GM23338 (cell line): ENCODE results near the gene OPTC.

ENCODE experiments used
- CREB1 ChIP-seq: fragments of 250-450 bp; sonication (Bioruptor Pico); IDR thresholded peaks from 2 replicates; pipeline ENCODE4 v1.5.0; 2020; ENCODE audit warnings: low read depth, mild to moderate bottlenecking, moderate library complexity
- CTCF ChIP-seq, 2 experiments: fragments of 200-600 bp in 1 of 2; sonication (generic) in 1 of 2; conservative IDR thresholded peaks; 2 replicates each; pipeline versions ENCODE4 v1.5.1 to v1.6.1; 2016 to 2017; ENCODE audit warnings: antibody characterized with exemption in 2 of 2, low read depth in 2 of 2, mild to moderate bottlenecking in 2 of 2, moderate library complexity in 1 of 2
- EZH2 ChIP-seq: fragments of 200-600 bp; sonication (generic); IDR thresholded peaks from one replicate; pipeline ENCODE4 v1.8.0; 2017; ENCODE audit warnings: antibody characterized with exemption, mild to moderate bottlenecking, low read depth; ENCODE audit not compliant: unreplicated experiment
- JUNB ChIP-seq: IDR thresholded peaks from one replicate; pipeline ENCODE4 v1.6.1; 2016; ENCODE audit warnings: antibody characterized with exemption; ENCODE audit not compliant: unreplicated experiment
- POLR2AphosphoS5 ChIP-seq: IDR thresholded peaks from 2 replicates; pipeline ENCODE4 v1.6.1; 2016; ENCODE audit warnings: antibody characterized with exemption, low read depth
- REST ChIP-seq: IDR thresholded peaks from one replicate; pipeline ENCODE4 v1.6.1; 2018; ENCODE audit warnings: antibody characterized with exemption; ENCODE audit not compliant: unreplicated experiment

GRCh38 chr1:203512517-203512847, 18.5 kb downstream of the OPTC start:
- TF ChIP-seq CTCF (conservative IDR thresholded peaks at IDR 0.05; ENCODE audit: low read depth in 2 of 2) (no peak), EZH2 (no peak), JUNB (no peak), POLR2AphosphoS5 (no peak), CREB1 (CRISPR knock-in tag) (no peak), REST (no peak)
